ENCODE results near the gene FYN. TPM values are rescaled to one million over a fixed set of nuclear protein-coding genes. Genes with fewer than 3 reads are reported as not detected.
A peak's percentile ranks its signal among the peaks of the same experiment; 100 is the strongest.

FYN gene
- total and polyA plus RNA-seq, 10 of the 15 experiments (the other 5 are each of a cell fraction or from before 2014, with no cell fraction given) = 51.4 to 247 (median 138) TPM

GRCh38 chr6:111750753-111751673, 122.2 kb downstream of the FYN start (continued):
- TF ChIP-seq E4F1 (IDR thresholded peaks at IDR 0.05; ENCODE audit: borderline replicate concordance, partially characterized antibody) (no peak), KLF5 (IDR thresholded peaks at IDR 0.05; ENCODE audit: partially characterized antibody) (no peak), GABPA (IDR thresholded peaks at IDR 0.05; ENCODE audit: low read depth) (no peak), ZBTB11 (CRISPR knock-in tag; IDR thresholded peaks at IDR 0.05) (no peak), NFIC (IDR thresholded peaks at IDR 0.05; ENCODE audit: low read depth, low read length) (peak; percentile 83), TCF7 (IDR thresholded peaks at IDR 0.05; ENCODE audit: borderline replicate concordance) (no peak), RUNX3 (IDR thresholded peaks at IDR 0.05; ENCODE audit: low read length) (peak; percentile 88), POLR2AphosphoS5 (IDR thresholded peaks at IDR 0.05; ENCODE audit: low read length) (0 out of 2 replicates have a peak, but pooled peaks have one; percentile 34), SPI1 (IDR thresholded peaks at IDR 0.05; ENCODE audit: borderline replicate concordance, insufficient read depth, low read depth, low read length) (no peak), SREBF1 (IDR thresholded peaks at IDR 0.05; ENCODE audit: low read length) (no peak), MEF2A (IDR thresholded peaks at IDR 0.05; ENCODE audit: insufficient read depth, low read depth, low read length) (peak; percentile 35; the same call in 1 of the 2 replicates), REST (IDR thresholded peaks at IDR 0.05; ENCODE audit: low read depth, low read length) (no peak), CBX5 (IDR thresholded peaks at IDR 0.05; ENCODE audit: low read depth) (0 out of 2 replicates have a peak, but pooled peaks have one; percentile 57), ATF7 (IDR thresholded peaks at IDR 0.05; ENCODE audit: low read depth) (peak; percentile 44), ATF3 (IDR thresholded peaks at IDR 0.05; ENCODE audit: borderline replicate concordance, extremely low read depth, low read depth, low read length) (no peak), CHD2 (IDR thresholded peaks at IDR 0.05; ENCODE audit: borderline replicate concordance, low read depth, low read length) (peak; percentile 43; the same call in 1 of the 2 replicates), SUZ12 (IDR thresholded peaks at IDR 0.05; ENCODE audit: unreplicated experiment) (no peak), MTA3 (IDR thresholded peaks at IDR 0.05; ENCODE audit: borderline replicate concordance, low read length) (peak; percentile 11; the same call in 1 of the 2 replicates), SMAD1 (IDR thresholded peaks at IDR 0.05; ENCODE audit: low read depth, partially characterized antibody) (no peak)
